Ascending aorta (tissue), 2 donors: ENCODE results near the gene EHBP1. TPM values are rescaled to one million over a fixed set of nuclear protein-coding genes. Genes with fewer than 3 reads are reported as not detected.

Source experiments
- DNase-seq, 2 donors: peaks; one replicate each; pipeline ENCODE4 v3.0.0-alpha.2; 2019; ENCODE audit warnings: low spot score in 2 of 2
- H3K27ac ChIP-seq, 2 donors: fragments of 200-600 bp; sonication (generic); one replicate each; pipeline ENCODE4 v1.5.1; 2016 to 2017; ENCODE audit warnings: mild to moderate bottlenecking in 1 of 2
- H3K27me3 ChIP-seq: fragments of 200-600 bp; sonication (generic); one replicate; pipeline ENCODE4 v1.5.1; 2017
- H3K36me3 ChIP-seq, 2 donors: fragments of 200-600 bp; sonication (generic); one replicate each; pipeline ENCODE4 v1.5.1; 2016
- H3K4me1 ChIP-seq, 2 donors: fragments of 200-600 bp; sonication (generic); one replicate each; pipeline ENCODE4 v1.5.1; 2016 to 2017; ENCODE audit warnings: mild to moderate bottlenecking in 1 of 2
- H3K4me3 ChIP-seq, 2 donors: fragments of 200-600 bp; sonication (generic); one replicate each; pipeline ENCODE4 v1.5.1; 2016 to 2017; ENCODE audit warnings: mild to moderate bottlenecking in 1 of 2
- H3K9me3 ChIP-seq, 2 donors: fragments of 200-600 bp; sonication (generic); one replicate each; pipeline ENCODE4 v1.5.1; 2016
- intact Hi-C: fragments of 100-400 bp; cut with DNase I; formaldehyde crosslinking; loops from one replicate; pipeline ENCODE4 v1.15.1; 2023
- total RNA-seq: library from RNA; depleted of rRNA; stranded (reverse); fragments of >200 nt; gene quantifications from one replicate; pipeline ENCODE4 v1.1.0, GENCODE V29; 2016
- TF ChIP-seq, protein P1 (sequence below), 3 experiments: fragments of 200-600 bp in 2 of 3; fragments of 450-650 bp in 1 of 3; sonication (generic) in 2 of 3; IDR thresholded peaks; one replicate each; pipeline ENCODE4 v1.5.1; 2016 to 2019; ENCODE audit warnings: antibody characterized with exemption in 3 of 3, mild to moderate bottlenecking in 1 of 3, moderate library complexity in 1 of 3

The EHBP1 gene
- total RNA-seq, 1 donor from 2014 or later: 19.9 TPM

DNA sequence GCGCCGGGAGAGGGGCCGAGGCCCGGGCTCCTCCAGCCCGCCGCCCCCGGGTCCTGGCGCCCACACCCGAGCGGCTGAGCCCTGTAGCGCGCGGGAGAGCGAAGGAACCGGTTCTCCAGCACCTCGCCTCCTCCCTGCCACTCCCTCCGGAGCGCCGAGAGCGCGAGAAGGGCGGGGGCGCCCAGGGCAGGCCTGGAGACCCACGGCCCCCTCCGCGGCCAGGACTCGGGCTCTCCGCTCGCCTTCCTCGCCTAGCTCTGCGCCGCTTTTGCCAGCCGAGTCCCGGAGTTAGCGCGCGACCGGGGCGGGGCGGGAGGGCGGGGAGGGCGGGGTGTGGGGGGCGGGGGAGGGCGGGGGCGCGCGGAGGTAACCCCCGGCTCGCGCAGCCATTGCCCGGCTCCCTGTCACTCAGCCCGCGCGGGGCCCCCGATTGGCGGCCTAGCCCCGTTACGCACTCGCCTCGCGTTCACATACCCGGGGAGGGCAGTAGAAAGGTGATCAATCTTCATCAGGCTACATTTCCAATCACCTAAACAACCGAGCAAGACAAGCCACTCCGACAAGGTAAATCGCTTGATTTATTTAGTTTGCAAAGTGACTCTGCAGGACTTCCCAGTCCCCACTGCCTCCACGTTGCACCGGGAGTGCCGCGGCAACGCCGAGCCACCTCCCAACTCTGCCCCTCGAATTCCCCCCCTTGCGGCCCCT is 345.0 kb downstream of the EHBP1 start, which contains the start of gene OTX1:
TSS of gene OTX1 (plus strand) at position 497 of the 708 bp plus-strand sequence. CDS start 2,161 bp downstream, outside the sequence.
- Histone ChIP-seq H3K4me1 (peaks cover 7 to 31% of the 10 kb centered on the region in 2 donors), H3K27me3 (peaks cover 29% of the 10 kb centered on the region), H3K36me3 (peaks cover 0 to under 1% of the 10 kb centered on the region in 2 donors), H3K4me3 (peak within 1 kb of the TSS; percentile 66 to 70), H3K9me3 (no peaks in the 10 kb centered on the region), H3K27ac (no peak within 1 kb of the TSS)
- DNase-seq: no peak
- TF ChIP-seq, protein P1, sequence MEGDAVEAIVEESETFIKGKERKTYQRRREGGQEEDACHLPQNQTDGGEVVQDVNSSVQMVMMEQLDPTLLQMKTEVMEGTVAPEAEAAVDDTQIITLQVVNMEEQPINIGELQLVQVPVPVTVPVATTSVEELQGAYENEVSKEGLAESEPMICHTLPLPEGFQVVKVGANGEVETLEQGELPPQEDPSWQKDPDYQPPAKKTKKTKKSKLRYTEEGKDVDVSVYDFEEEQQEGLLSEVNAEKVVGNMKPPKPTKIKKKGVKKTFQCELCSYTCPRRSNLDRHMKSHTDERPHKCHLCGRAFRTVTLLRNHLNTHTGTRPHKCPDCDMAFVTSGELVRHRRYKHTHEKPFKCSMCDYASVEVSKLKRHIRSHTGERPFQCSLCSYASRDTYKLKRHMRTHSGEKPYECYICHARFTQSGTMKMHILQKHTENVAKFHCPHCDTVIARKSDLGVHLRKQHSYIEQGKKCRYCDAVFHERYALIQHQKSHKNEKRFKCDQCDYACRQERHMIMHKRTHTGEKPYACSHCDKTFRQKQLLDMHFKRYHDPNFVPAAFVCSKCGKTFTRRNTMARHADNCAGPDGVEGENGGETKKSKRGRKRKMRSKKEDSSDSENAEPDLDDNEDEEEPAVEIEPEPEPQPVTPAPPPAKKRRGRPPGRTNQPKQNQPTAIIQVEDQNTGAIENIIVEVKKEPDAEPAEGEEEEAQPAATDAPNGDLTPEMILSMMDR (IDR thresholded peaks at IDR 0.05): no peak
- intact Hi-C loops: no loop called here

GRCh38 chr2:63051042-63051794 is 345.7 kb downstream of the EHBP1 start:
- Histone ChIP-seq H3K27me3 (peaks cover 31% of the 10 kb centered on the region), H3K4me1 (peaks cover 7 to 36% of the 10 kb centered on the region in 2 donors), H3K27ac (no peak overlapping the region), H3K36me3 (no peaks in the 10 kb centered on the region), H3K9me3 (no peaks in the 10 kb centered on the region), H3K4me3 (peak overlapping the region; percentile 66 to 70)
- DNase-seq: no peak
- intact Hi-C loops: no loop called here
- TF ChIP-seq, protein P1 (IDR thresholded peaks at IDR 0.05): no peak

GRCh38 chr2:63051795-63052333 is 346.4 kb downstream of the EHBP1 start:
- no peak overlapping the region for H3K27ac ChIP-seq
- intact Hi-C loops: no loop called here
- no peaks in the 10 kb centered on the region for H3K9me3 ChIP-seq
- H3K27me3 ChIP-seq: peaks cover 37% of the 10 kb centered on the region
- no peak for DNase-seq
- peaks cover 7 to 36% of the 10 kb centered on the region in 2 donors for H3K4me1 ChIP-seq
- no peaks in the 10 kb centered on the region for H3K36me3 ChIP-seq
- no peak overlapping the region for H3K4me3 ChIP-seq
- TF ChIP-seq, protein P1 (IDR thresholded peaks at IDR 0.05): no peak

GRCh38 chr2:63052411-63053080 is 347.0 kb downstream of the EHBP1 start:
- peaks cover 39% of the 10 kb centered on the region for H3K27me3 ChIP-seq
- no peak for DNase-seq
- H3K9me3 ChIP-seq: no peaks in the 10 kb centered on the region
- H3K4me3 ChIP-seq: no peak overlapping the region
- TF ChIP-seq, protein P1 (IDR thresholded peaks at IDR 0.05): no peak
- H3K36me3 ChIP-seq: no peaks in the 10 kb centered on the region
- H3K4me1 ChIP-seq: peaks cover 7 to 36% of the 10 kb centered on the region in 2 donors
- intact Hi-C loops: no loop called here
- H3K27ac ChIP-seq: no peak overlapping the region

GRCh38 chr2:63053081-63053888 is 347.8 kb downstream of the EHBP1 start:
- no peaks in the 10 kb centered on the region for H3K36me3 ChIP-seq
- H3K27ac ChIP-seq: no peak overlapping the region
- H3K4me1 ChIP-seq: peaks cover 9 to 41% of the 10 kb centered on the region in 2 donors
- H3K27me3 ChIP-seq: peaks cover 35% of the 10 kb centered on the region
- peak overlapping the region in 1 of 2 donors; percentile 33 for H3K4me3 ChIP-seq
- TF ChIP-seq, protein P1 (IDR thresholded peaks at IDR 0.05): no peak
- DNase-seq: no peak
- intact Hi-C loops: no loop called here
- no peaks in the 10 kb centered on the region for H3K9me3 ChIP-seq
